Left colon (tissue), 2 donors: Measurements from ENCODE around the gene MAML2. TPM values are rescaled to one million over a fixed set of nuclear protein-coding genes. Genes with fewer than 3 reads are reported as not detected.
A peak's percentile ranks its signal among the peaks of the same experiment; 100 is the strongest.

Experiments
- ATAC-seq: fragments of 200-7000 bp; cut with Tn5 transposase; one replicate; pipeline ENCODE4 v1.9.1; 2020; ENCODE audit warnings: mild to moderate bottlenecking, moderate library complexity
- DNase-seq, 2 donors: peaks; one replicate each; pipeline ENCODE4 v3.0.0-alpha.2; 2020
- intact Hi-C, 2 donors: fragments of 100-400 bp; cut with DNase I in 1 of 2; cut with micrococcal nuclease in 1 of 2; formaldehyde crosslinking; loops; one replicate each; pipeline versions ENCODE4 v1.11.2 to v1.14.0; 2022; cut with DNase I, micrococcal nuclease
- total RNA-seq, 2 donors: library from RNA; stranded (reverse); fragmentation: NEBNext Ultra II Directional; extraction: Animal tissue kit (Norgen Biotek cat#: 25700); gene quantifications; one replicate each; pipeline ENCODE4 v1.2.1, GENCODE V29; 2021
- donor health status: DM: no; HTN: no; CAD: no.
- donor health status: DM: yes; HTN: yes; CAD: no.

The MAML2 gene
- total RNA-seq, 2 donors from 2014 or later: 14.8 to 16.3 TPM

GRCh38 chr11:96026310-96026709 is 316.7 kb downstream of the MAML2 start:
- ATAC-seq (no peak), DNase-seq (no peak)
- intact Hi-C loops: no loop called here

- DNase-seq (no peak), ATAC-seq (no peak)
- intact Hi-C loops: no loop called here
These were observed 318.3 kb downstream of the MAML2 start for GRCh38 chr11:96024666-96025065.

GRCh38 chr11:96023275-96023674 is 319.7 kb downstream of the MAML2 start:
- DNase-seq (no peak), ATAC-seq (no peak)
- intact Hi-C loops: no loop called here

GRCh38 chr11:96021901-96022650 is 320.9 kb downstream of the MAML2 start:
- ATAC-seq (no peak), DNase-seq (no peak)
- intact Hi-C loops: no loop called here

- DNase-seq (no peak), ATAC-seq (no peak)
- intact Hi-C loops: no loop called here
These were observed 322.9 kb downstream of the MAML2 start for GRCh38 chr11:96019810-96020747.

- DNase-seq: no peak
- ATAC-seq: no peak
- intact Hi-C loops: no loop called here
These were observed 323.7 kb downstream of the MAML2 start for GRCh38 chr11:96019281-96019680.

GRCh38 chr11:96017856-96018255 is 325.1 kb downstream of the MAML2 start:
- intact Hi-C loops: no loop called here
- no peak for ATAC-seq
- DNase-seq: no peak

GRCh38 chr11:96016978-96017502 is 326.0 kb downstream of the MAML2 start:
- intact Hi-C loops: no loop called here
- ATAC-seq: no peak
- no peak for DNase-seq

GRCh38 chr11:96015906-96016565 is 327.0 kb downstream of the MAML2 start:
- DNase-seq: no peak
- ATAC-seq: no peak
- intact Hi-C loops: no loop called here

GRCh38 chr11:96014217-96014616 is 328.8 kb downstream of the MAML2 start:
- intact Hi-C loops: no loop called here
- DNase-seq (no peak), ATAC-seq (no peak)

- no peak for ATAC-seq
These were observed 329.4 kb downstream of the MAML2 start for GRCh38 chr11:96013461-96014213.

GRCh38 chr11:96012086-96012824 is 330.7 kb downstream of the MAML2 start:
- ATAC-seq (peak; percentile 99), DNase-seq (peak; percentile 35 to 63)
- intact Hi-C loops: no loop called here

More at GRCh38 chr11:96013461-96014213, 329.4 kb downstream of the MAML2 start:
- no peak for DNase-seq
- intact Hi-C loops: no loop called here

GRCh38 chr11:96010683-96011082 is 332.3 kb downstream of the MAML2 start:
- intact Hi-C loops: no loop called here

GRCh38 chr11:96008161-96008720 is 334.8 kb downstream of the MAML2 start:
- DNase-seq (no peak), ATAC-seq (no peak)
- intact Hi-C loops: no loop called here

More at GRCh38 chr11:96010683-96011082, 332.3 kb downstream of the MAML2 start:
- DNase-seq (no peak), ATAC-seq (no peak)

GRCh38 chr11:96006037-96006436 is 337.0 kb downstream of the MAML2 start:
- ATAC-seq (no peak), DNase-seq (no peak)
- intact Hi-C loops: no loop called here

- no peak for ATAC-seq
- intact Hi-C loops: no loop called here
- no peak for DNase-seq
These were observed 338.1 kb downstream of the MAML2 start for GRCh38 chr11:96004862-96005261.

GRCh38 chr11:96002754-96003290 is 340.2 kb downstream of the MAML2 start:
- no peak for ATAC-seq
- DNase-seq: no peak
- intact Hi-C loops: no loop called here
